Diencephalon (tissue), 1 donor: ENCODE results near the gene PVALEF. TPM values are rescaled to one million over a fixed set of nuclear protein-coding genes. Genes with fewer than 3 reads are reported as not detected.

Experiments
- small RNA-seq: library from RNA; depleted of rRNA; stranded (forward); fragments of <200 nt; gene quantifications from one replicate; pipeline ENCODE3, GENCODE V24; 2014
- total RNA-seq: library from RNA; depleted of rRNA; stranded (reverse); fragments of >200 nt; gene quantifications from one replicate; pipeline ENCODE4 v1.2.3, GENCODE V29; 2014

PVALEF gene
- total RNA-seq, result not detected

GRCh38 chr17:81165246-81166032, at the start of gene PVALEF:
TSS of gene PVALEF (plus strand) at chr17:81165507. CDS start at chr17:81181227, 15,720 bp downstream.

DNA sequence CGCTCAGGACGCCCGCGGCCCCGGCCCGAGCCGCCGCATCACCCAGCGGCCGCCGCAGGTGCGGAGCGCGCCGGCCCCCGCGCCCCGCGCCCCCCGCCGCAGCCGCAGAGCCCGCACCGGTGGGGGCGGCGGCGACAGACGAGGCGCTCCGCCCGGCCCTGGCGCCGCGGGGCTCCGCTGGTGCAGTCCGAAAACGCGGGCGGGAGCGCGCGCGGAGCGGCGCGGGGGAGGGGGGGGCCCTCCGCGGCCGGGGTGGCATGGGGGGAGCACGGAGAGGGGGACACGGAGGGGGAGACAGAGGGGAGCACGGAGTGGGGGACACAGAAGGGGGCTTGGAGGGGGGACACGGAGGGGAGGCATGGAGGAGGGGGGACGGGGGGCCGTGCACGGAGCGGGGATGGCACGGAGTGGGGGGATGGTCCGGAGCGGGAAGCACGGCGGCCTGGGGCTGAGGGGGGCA, 756 bp downstream of the PVALEF start, which contains the start of gene AATK:
TSS of gene AATK (minus strand) at position 189 of the 460 bp plus-strand sequence. CDS start 229 bp downstream, outside the sequence.

GRCh38 chr17:81222906-81223761, 57.8 kb downstream of the PVALEF start, which contains the start of gene CEP131:
TSS of gene CEP131 (minus strand) at chr17:81222965. CDS start at chr17:81220056, 2,909 bp downstream.

Small RNA genes lying within 50 kb of the gene (small RNA-seq; reads per million reads assigned to genes)
- gene MIR1250, result not detected
- 33.0 reads per million, percentile 95 among the genes with 10 or more reads in this experiment for gene MIR3065
- gene MIR657, result not detected

Other genes starting within 250 kb of the PVALEF start
- 22.6 TPM for gene CHMP6, start 173.7 kb upstream of the PVALEF start, total RNA-seq
- 13.4 TPM for gene BAIAP2, start 130.4 kb upstream of the PVALEF start, total RNA-seq
- 17.8 TPM for gene AATK, start 714 bp downstream of the PVALEF start, total RNA-seq
- gene CEP131, start 57.5 kb downstream of the PVALEF start, total RNA-seq, result 11.1 TPM
- gene TEPSIN, start 73.5 kb downstream of the PVALEF start, total RNA-seq, result 8.5 TPM
- 28.1 TPM for gene NDUFAF8, start 73.8 kb downstream of the PVALEF start, total RNA-seq
- 21.9 TPM for gene SLC38A10, start 129.8 kb downstream of the PVALEF start, total RNA-seq
- gene BAHCC1, start 229.9 kb downstream of the PVALEF start, total RNA-seq, result 10.6 TPM